GM12874 (cell line): ENCODE results near the gene SMAD3.

Experiments
- CTCF ChIP-seq: IDR thresholded peaks from 2 replicates; pipeline ENCODE4 v1.5.1; 2011; ENCODE audit warnings: low read depth, mild to moderate bottlenecking, control low read depth, low read length, moderate library complexity; ENCODE audit not compliant: insufficient read depth

SMAD3 gene

GRCh38 chr15:67100124-67100791, 34.9 kb downstream of the SMAD3 start:
- TF ChIP-seq CTCF: no peak

GRCh38 chr15:67100801-67101581, 35.6 kb downstream of the SMAD3 start:
- TF ChIP-seq CTCF: no peak

- no peak for TF ChIP-seq CTCF
Observed at GRCh38 chr15:67101911-67102598, 36.7 kb downstream of the SMAD3 start.

- no peak for TF ChIP-seq CTCF
Observed at GRCh38 chr15:67102599-67102929, 37.2 kb downstream of the SMAD3 start.

GRCh38 chr15:67103021-67103420, 37.6 kb downstream of the SMAD3 start:
- no peak for TF ChIP-seq CTCF

GRCh38 chr15:67103432-67103831, 38.0 kb downstream of the SMAD3 start:
- no peak for TF ChIP-seq CTCF

GRCh38 chr15:67103869-67104268, 38.5 kb downstream of the SMAD3 start:
- no peak for TF ChIP-seq CTCF
